ENCODE measurements around the gene TOP1. TPM values are rescaled to one million over a fixed set of nuclear protein-coding genes. Genes with fewer than 3 reads are reported as not detected.

TOP1 gene
- total RNA-seq, 1 experiment from 2014 or later, result 29.1 TPM

GRCh38 chr20:41006936-41007474 is 21.6 kb upstream of the TOP1 start:
- CTCF ChIA-PET, result no interaction called here
- Histone ChIP-seq H3K9me3 (ENCODE audit: low read length) (no peaks in the 10 kb centered on the region), H2AFZ (ENCODE audit: low read length) (no peak overlapping the region), H3K27me3 (ENCODE audit: low read length) (no peaks in the 10 kb centered on the region), H4K20me1 (ENCODE audit: low read length) (no peaks in the 10 kb centered on the region), H3K36me3 (ENCODE audit: low read depth, low read length) (peaks cover 3% of the 10 kb centered on the region; the same call in 1 of the 2 replicates), H3K79me2 (ENCODE audit: low read length) (0 out of 2 replicates have a peak, but pooled peaks cover 10% of the 10 kb centered on the region), H3K9ac (ENCODE audit: low read length) (no peak overlapping the region), H3K4me1 (ENCODE audit: insufficient read depth, low read length) (peaks cover 57% of the 10 kb centered on the region), H3K4me3 (ENCODE audit: low read length) (no peak overlapping the region), H3K27ac (ENCODE audit: low read length) (no peak overlapping the region), H3F3A (ENCODE audit: low read length, unreplicated experiment) (peaks cover 19% of the 10 kb centered on the region), H3K4me2 (ENCODE audit: low read length) (no peak overlapping the region), H3K9me2 (replicated peaks; ENCODE audit: low read length) (no peaks in the 10 kb centered on the region)
- no TSS peak for BruUV-seq (replicated peaks)
- no peak for DNase-seq
- no peak for TF ChIP-seq EZH2phosphoT487 (IDR thresholded peaks at IDR 0.05; ENCODE audit: borderline replicate concordance, low read length)
- TF ChIP-seq CTCF (conservative IDR thresholded peaks at IDR 0.05; ENCODE audit: low read depth, low read length), result no peak
- no peak for TF ChIP-seq EZH2 (IDR thresholded peaks at IDR 0.05; ENCODE audit: low read length, unreplicated experiment)
- intact Hi-C loops (cut with micrococcal nuclease), result no loop called here
- ATAC-seq, result no peak
- POLR2A ChIA-PET (ENCODE audit: unreplicated experiment), result interaction anchor here (0.6 kb wide), 1 partner anchor 59 kb away, joined by 7 read pairs; no protein-coding TSS in a partner anchor

- Histone ChIP-seq H3K79me2 (ENCODE audit: low read length) (0 out of 2 replicates have a peak, but pooled peaks cover 10% of the 10 kb centered on the region), H3K4me1 (ENCODE audit: insufficient read depth, low read length) (peaks cover 52% of the 10 kb centered on the region), H3K27me3 (ENCODE audit: low read length) (no peaks in the 10 kb centered on the region), H4K20me1 (ENCODE audit: low read length) (no peaks in the 10 kb centered on the region), H3K9me2 (replicated peaks; ENCODE audit: low read length) (no peaks in the 10 kb centered on the region), H2AFZ (ENCODE audit: low read length) (no peak overlapping the region), H3K4me3 (ENCODE audit: low read length) (no peak overlapping the region), H3K9ac (ENCODE audit: low read length) (no peak overlapping the region), H3K9me3 (ENCODE audit: low read length) (no peaks in the 10 kb centered on the region), H3K4me2 (ENCODE audit: low read length) (no peak overlapping the region), H3K36me3 (ENCODE audit: low read depth, low read length) (peaks cover 3% of the 10 kb centered on the region; the same call in 1 of the 2 replicates), H3F3A (ENCODE audit: low read length, unreplicated experiment) (peaks cover 19% of the 10 kb centered on the region), H3K27ac (ENCODE audit: low read length) (peak overlapping the region; percentile 81)
- intact Hi-C loops (cut with micrococcal nuclease), result no loop called here
- POLR2A ChIA-PET (ENCODE audit: unreplicated experiment), result no interaction called here
- CTCF ChIA-PET, result no interaction called here
- no peak for DNase-seq
- BruUV-seq (replicated peaks), result no TSS peak
- no peak for ATAC-seq
- TF ChIP-seq EZH2 (IDR thresholded peaks at IDR 0.05; ENCODE audit: low read length, unreplicated experiment), result no peak
Observed at GRCh38 chr20:41007481-41007880, 21.1 kb upstream of the TOP1 start.

GRCh38 chr20:41009946-41010345 is 18.7 kb upstream of the TOP1 start:
- no peak overlapping the region for H3K9ac ChIP-seq (ENCODE audit: low read length)
- CTCF ChIA-PET, result interaction anchor here (1.2 kb wide), 1 partner anchor 19 kb away, joined by 6 read pairs; no protein-coding TSS in a partner anchor
- POLR2A ChIA-PET (ENCODE audit: unreplicated experiment), result no interaction called here
- no peak overlapping the region for H2AFZ ChIP-seq (ENCODE audit: low read length)
- ATAC-seq, result no peak
- peaks cover 3% of the 10 kb centered on the region; the same call in 1 of the 2 replicates for H3K36me3 ChIP-seq (ENCODE audit: low read depth, low read length)
- peaks cover 6% of the 10 kb centered on the region for H3F3A ChIP-seq (ENCODE audit: low read length, unreplicated experiment)
- H3K9me2 ChIP-seq (replicated peaks; ENCODE audit: low read length), result no peaks in the 10 kb centered on the region
- no peak overlapping the region for H3K4me3 ChIP-seq (ENCODE audit: low read length)
- no peaks in the 10 kb centered on the region for H4K20me1 ChIP-seq (ENCODE audit: low read length)
- intact Hi-C loops (cut with micrococcal nuclease), result no loop called here
- H3K79me2 ChIP-seq (ENCODE audit: low read length), result 0 out of 2 replicates have a peak, but pooled peaks cover 2% of the 10 kb centered on the region
- DNase-seq, result no peak
- H3K9me3 ChIP-seq (ENCODE audit: low read length), result no peaks in the 10 kb centered on the region
- no peaks in the 10 kb centered on the region for H3K27me3 ChIP-seq (ENCODE audit: low read length)
- H3K4me1 ChIP-seq (ENCODE audit: insufficient read depth, low read length), result peaks cover 38% of the 10 kb centered on the region
- H3K4me2 ChIP-seq (ENCODE audit: low read length), result no peak overlapping the region
- TF ChIP-seq EZH2 (IDR thresholded peaks at IDR 0.05; ENCODE audit: low read length, unreplicated experiment) (no peak), EZH2phosphoT487 (IDR thresholded peaks at IDR 0.05; ENCODE audit: borderline replicate concordance, low read length) (no peak), CTCF (conservative IDR thresholded peaks at IDR 0.05; ENCODE audit: low read depth, low read length) (no peak)
- BruUV-seq (replicated peaks), result no TSS peak
- H3K27ac ChIP-seq (ENCODE audit: low read length), result no peak overlapping the region

Measured in PC-3 (cell line).